Measurements from ENCODE around the gene ERRFI1. TPM values are rescaled to one million over a fixed set of nuclear protein-coding genes. Genes with fewer than 3 reads are reported as not detected.

The ERRFI1 gene
- total RNA-seq, 2 donors from 2014 or later: 2.6 to 3.3 TPM

DNA sequence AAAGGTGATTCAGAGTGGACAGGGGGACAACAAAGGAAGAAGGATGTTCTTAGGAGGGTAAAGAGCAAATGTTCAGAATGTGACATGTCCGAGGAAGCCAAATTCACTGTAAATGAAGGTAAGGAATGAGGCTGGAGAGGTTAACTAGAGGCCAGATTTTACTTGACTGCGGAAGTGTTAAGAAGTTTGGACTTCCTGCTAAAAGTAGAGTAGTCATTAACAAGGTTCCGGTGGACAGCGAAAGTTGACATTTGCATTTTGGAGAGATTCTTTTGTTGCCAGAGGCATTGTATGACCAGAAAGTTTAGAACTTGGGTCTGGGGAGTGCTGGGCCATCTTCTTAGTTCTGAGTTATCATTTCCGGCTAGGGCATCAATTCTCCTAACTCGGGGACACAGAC is 7.2 kb upstream of the ERRFI1 start:
- no peak overlapping the region for H3K27ac Mint-ChIP-seq
- no peak for ATAC-seq (replicated peaks in 1 of 2)
- no peaks in the 10 kb centered on the region for H3K4me1 Mint-ChIP-seq (ENCODE audit: low read depth)
- H3K36me3 Mint-ChIP-seq (ENCODE audit: insufficient read depth in 2 of 2): no peaks in the 10 kb centered on the region
- no peak overlapping the region for H3K4me3 Mint-ChIP-seq
- peaks cover 15% of the 10 kb centered on the region for H3K27me3 Mint-ChIP-seq (ENCODE audit: low read depth)
- no peaks in the 10 kb centered on the region for H3K9me3 Mint-ChIP-seq
- no peak for DNase-seq

DNA sequence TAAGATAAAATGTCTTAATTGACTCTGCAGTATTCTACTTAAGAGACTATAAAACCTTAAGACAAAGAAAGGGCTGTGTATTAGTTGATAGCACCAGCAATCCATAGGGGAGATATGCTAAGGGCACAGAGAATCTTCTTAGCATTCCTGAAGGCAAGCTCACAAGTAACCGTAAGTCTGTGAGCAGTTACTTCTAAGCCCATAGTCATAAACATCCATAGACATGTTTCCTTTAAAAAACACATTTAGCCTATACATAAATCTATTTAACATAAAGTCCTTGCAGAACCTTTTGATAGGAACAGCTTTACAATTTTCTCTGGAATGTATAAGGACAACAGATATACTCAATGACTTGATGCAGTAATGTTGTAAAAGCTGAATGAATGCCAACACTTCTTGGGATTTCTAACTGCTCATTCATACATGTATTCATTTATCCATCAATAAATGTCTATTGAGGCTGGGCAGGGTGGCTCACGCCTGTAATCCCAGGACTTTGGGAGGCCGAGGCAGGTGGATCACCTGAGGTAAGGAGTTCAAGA is 6.3 kb upstream of the ERRFI1 start:
- Mint-ChIP-seq H3K4me1 (ENCODE audit: low read depth) (no peaks in the 10 kb centered on the region), H3K9me3 (no peaks in the 10 kb centered on the region), H3K27me3 (ENCODE audit: low read depth) (peaks cover 24% of the 10 kb centered on the region), H3K27ac (no peak overlapping the region), H3K36me3 (ENCODE audit: insufficient read depth in 2 of 2) (no peaks in the 10 kb centered on the region), H3K4me3 (no peak overlapping the region)
- DNase-seq (no peak), ATAC-seq (replicated peaks in 1 of 2) (no peak)

- H3K27me3 Mint-ChIP-seq (ENCODE audit: low read depth): peaks cover 33% of the 10 kb centered on the region
- no peak overlapping the region for H3K4me3 Mint-ChIP-seq
- H3K4me1 Mint-ChIP-seq (ENCODE audit: low read depth): peaks cover 5% of the 10 kb centered on the region
- no peak overlapping the region for H3K27ac Mint-ChIP-seq
- H3K36me3 Mint-ChIP-seq (ENCODE audit: insufficient read depth in 2 of 2): peaks cover 0 to 4% of the 10 kb centered on the region in 2 donors
- peaks cover 0 to 3% of the 10 kb centered on the region in 2 donors for H3K9me3 Mint-ChIP-seq
- ATAC-seq (replicated peaks in 1 of 2) (no peak), DNase-seq (no peak)
Measured at GRCh38 chr1:8031176-8031785, 5.2 kb upstream of the ERRFI1 start.

GRCh38 chr1:8028571-8028910 is 2.4 kb upstream of the ERRFI1 start:
- ATAC-seq (replicated peaks in 1 of 2) (no peak), DNase-seq (no peak)
- peaks cover 5 to 9% of the 10 kb centered on the region in 2 donors for H3K36me3 Mint-ChIP-seq (ENCODE audit: insufficient read depth in 2 of 2)
- H3K9me3 Mint-ChIP-seq: peaks cover 0 to 3% of the 10 kb centered on the region in 2 donors
- H3K27me3 Mint-ChIP-seq (ENCODE audit: low read depth): peaks cover 49% of the 10 kb centered on the region
- H3K27ac Mint-ChIP-seq: no peak overlapping the region
- H3K4me1 Mint-ChIP-seq (ENCODE audit: low read depth): peaks cover 12% of the 10 kb centered on the region
- no peak overlapping the region for H3K4me3 Mint-ChIP-seq

- ATAC-seq (replicated peaks in 1 of 2): no peak
- Mint-ChIP-seq H3K9me3 (peaks cover 0 to 3% of the 10 kb centered on the region in 2 donors), H3K27ac (no peak overlapping the region), H3K36me3 (ENCODE audit: insufficient read depth in 2 of 2) (peaks cover 5 to 9% of the 10 kb centered on the region in 2 donors), H3K4me3 (no peak overlapping the region), H3K4me1 (ENCODE audit: low read depth) (peaks cover 12% of the 10 kb centered on the region), H3K27me3 (ENCODE audit: low read depth) (peaks cover 54% of the 10 kb centered on the region)
- DNase-seq: no peak
Measured at GRCh38 chr1:8027748-8028570, 1.9 kb upstream of the ERRFI1 start.

- no peak for DNase-seq
- H3K4me3 Mint-ChIP-seq: peak overlapping the region; percentile 59 to 69
- H3K4me1 Mint-ChIP-seq (ENCODE audit: low read depth): peaks cover 12% of the 10 kb centered on the region
- peak overlapping the region; percentile 36 for H3K27ac Mint-ChIP-seq
- H3K27me3 Mint-ChIP-seq (ENCODE audit: low read depth): peaks cover 62% of the 10 kb centered on the region
- peaks cover 0 to 3% of the 10 kb centered on the region in 2 donors for H3K9me3 Mint-ChIP-seq
- peaks cover 5 to 9% of the 10 kb centered on the region in 2 donors for H3K36me3 Mint-ChIP-seq (ENCODE audit: insufficient read depth in 2 of 2)
- no peak for ATAC-seq (replicated peaks in 1 of 2)
Measured at GRCh38 chr1:8026976-8027747, 1.1 kb upstream of the ERRFI1 start.

DNA sequence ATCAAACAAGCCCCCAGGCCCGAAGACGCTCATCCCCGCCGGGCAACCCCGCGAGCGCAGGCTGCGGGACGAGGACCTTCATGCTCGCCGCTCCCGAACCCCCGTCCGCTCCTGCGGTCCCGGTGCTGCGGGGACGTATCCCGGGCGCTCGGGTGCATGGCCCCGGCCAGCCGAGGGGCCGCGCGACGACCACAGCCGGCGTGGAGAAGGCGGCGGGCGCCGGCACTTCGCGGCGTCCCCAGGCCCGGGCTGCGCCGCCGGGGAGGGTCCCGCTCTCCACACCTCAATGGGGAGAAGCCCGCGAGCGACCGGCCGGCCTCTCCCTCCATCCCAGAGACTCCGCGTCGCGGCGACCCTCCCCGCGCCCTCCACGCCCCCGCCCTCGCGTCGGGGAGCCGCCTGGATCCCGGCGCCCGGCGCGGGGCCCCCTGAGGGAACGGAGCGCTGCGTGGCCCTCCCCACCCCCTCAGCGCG is 401 bp downstream of the ERRFI1 start:
- peaks cover 0 to 3% of the 10 kb centered on the region in 2 donors for H3K9me3 Mint-ChIP-seq
- peaks cover 5 to 9% of the 10 kb centered on the region in 2 donors for H3K36me3 Mint-ChIP-seq (ENCODE audit: insufficient read depth in 2 of 2)
- H3K27ac Mint-ChIP-seq: peak overlapping the region; percentile 68
- H3K27me3 Mint-ChIP-seq (ENCODE audit: low read depth): peaks cover 69% of the 10 kb centered on the region
- peaks cover 12% of the 10 kb centered on the region for H3K4me1 Mint-ChIP-seq (ENCODE audit: low read depth)
- peak overlapping the region; percentile 84 to 90 for H3K4me3 Mint-ChIP-seq
- peak; percentile 42 to 44 for ATAC-seq (replicated peaks in 1 of 2)
- peak; percentile 12 to 36 for DNase-seq

DNA sequence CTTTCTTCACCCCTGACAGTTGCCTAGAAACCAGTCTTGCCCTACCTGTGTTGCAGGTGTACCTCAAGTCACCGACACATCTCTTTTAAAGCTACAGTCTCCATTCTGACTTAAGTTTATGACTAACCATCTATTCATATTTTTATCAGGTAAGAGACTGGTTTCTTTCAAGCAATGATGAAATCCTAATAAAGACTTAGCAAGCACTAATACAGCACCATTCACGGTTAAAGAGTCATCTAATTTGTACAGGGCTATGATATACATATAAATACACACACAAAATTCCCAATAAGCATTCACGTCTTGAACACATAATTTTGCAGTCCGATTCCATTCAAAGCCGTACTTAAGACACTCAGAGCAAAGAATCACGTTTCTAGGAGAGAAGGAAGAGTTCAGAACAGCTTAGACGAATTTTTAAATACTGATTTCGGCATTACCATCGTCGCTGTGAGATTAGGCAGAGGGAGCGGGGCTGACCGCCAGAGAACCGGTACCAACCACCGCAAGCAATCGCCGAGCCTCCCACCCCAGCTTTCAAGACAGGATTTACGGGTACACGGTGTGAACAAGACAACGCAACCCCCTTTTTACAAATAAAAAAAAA is 943 bp downstream of the ERRFI1 start:
- H3K27ac Mint-ChIP-seq: peak overlapping the region; percentile 68
- peaks cover 0 to 3% of the 10 kb centered on the region in 2 donors for H3K9me3 Mint-ChIP-seq
- ATAC-seq (replicated peaks in 1 of 2) (no peak), DNase-seq (no peak)
- H3K4me3 Mint-ChIP-seq: peak overlapping the region; percentile 84 to 90
- peaks cover 12% of the 10 kb centered on the region for H3K4me1 Mint-ChIP-seq (ENCODE audit: low read depth)
- H3K36me3 Mint-ChIP-seq (ENCODE audit: insufficient read depth in 2 of 2): peaks cover 5 to 9% of the 10 kb centered on the region in 2 donors
- H3K27me3 Mint-ChIP-seq (ENCODE audit: low read depth): peaks cover 69% of the 10 kb centered on the region

DNA sequence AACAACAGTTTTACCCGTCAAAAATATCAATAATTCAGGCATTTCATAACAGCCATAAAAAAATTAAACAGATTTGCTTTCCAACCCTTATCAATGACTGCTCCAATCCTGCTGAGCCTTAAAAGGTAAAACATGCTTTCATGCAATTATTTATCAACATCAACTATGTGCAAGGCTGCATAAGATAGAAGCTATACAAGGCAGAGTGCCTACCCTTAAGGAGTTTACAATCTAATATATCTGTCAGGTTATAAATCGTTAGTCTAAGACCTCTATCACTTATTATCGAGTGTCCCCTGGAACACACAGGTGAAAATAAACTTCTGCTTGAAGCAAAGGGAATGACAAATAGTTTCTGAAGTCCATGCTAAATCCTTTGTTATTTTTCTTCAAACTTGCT is 1.8 kb downstream of the ERRFI1 start:
- no peak for ATAC-seq (replicated peaks in 1 of 2)
- Mint-ChIP-seq H3K27ac (no peak overlapping the region), H3K27me3 (ENCODE audit: low read depth) (peaks cover 69% of the 10 kb centered on the region), H3K4me1 (ENCODE audit: low read depth) (peaks cover 12% of the 10 kb centered on the region), H3K4me3 (no peak overlapping the region), H3K9me3 (peaks cover 0 to 3% of the 10 kb centered on the region in 2 donors), H3K36me3 (ENCODE audit: insufficient read depth in 2 of 2) (peaks cover 5 to 9% of the 10 kb centered on the region in 2 donors)
- DNase-seq: no peak

- peaks cover 5 to 9% of the 10 kb centered on the region in 2 donors for H3K36me3 Mint-ChIP-seq (ENCODE audit: insufficient read depth in 2 of 2)
- H3K27ac Mint-ChIP-seq: no peak overlapping the region
- H3K9me3 Mint-ChIP-seq: peaks cover 0 to 3% of the 10 kb centered on the region in 2 donors
- no peak overlapping the region for H3K4me3 Mint-ChIP-seq
- ATAC-seq (replicated peaks in 1 of 2) (no peak), DNase-seq (no peak)
- H3K27me3 Mint-ChIP-seq (ENCODE audit: low read depth): peaks cover 69% of the 10 kb centered on the region
- peaks cover 12% of the 10 kb centered on the region for H3K4me1 Mint-ChIP-seq (ENCODE audit: low read depth)
Measured at GRCh38 chr1:8023995-8024313, 2.2 kb downstream of the ERRFI1 start.

DNA sequence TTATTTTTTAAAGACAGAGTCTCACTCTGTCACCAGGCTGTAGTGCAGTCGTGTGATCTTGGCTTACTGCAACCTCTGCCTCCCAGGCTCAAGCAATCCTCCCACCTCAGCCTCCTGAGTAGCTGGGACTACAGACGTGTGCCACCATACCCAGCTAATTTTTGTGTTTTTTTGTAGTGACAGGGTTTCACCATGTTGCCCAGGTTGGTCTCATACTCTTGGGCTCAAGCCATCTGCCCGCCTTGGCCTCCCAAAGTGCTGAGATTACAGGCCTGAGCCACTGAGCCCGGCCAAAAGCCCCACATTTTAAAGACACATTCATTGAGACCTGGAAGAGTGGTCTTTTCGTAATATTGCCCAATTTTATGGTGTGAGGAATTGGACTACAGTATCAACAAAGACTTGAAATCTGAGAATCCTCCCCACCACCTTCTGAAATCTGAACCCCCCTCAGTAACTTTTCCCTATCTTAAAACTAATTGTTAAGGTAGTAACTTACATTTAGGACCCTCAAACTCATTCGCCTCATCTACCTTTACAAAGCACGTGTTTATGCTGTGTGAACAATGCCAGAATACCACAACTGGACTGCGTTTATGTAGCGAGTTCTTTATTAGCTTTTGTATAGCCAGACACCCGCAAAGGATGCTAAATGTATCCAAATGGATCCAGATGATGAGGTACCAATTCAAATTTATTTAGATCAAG is 2.7 kb downstream of the ERRFI1 start:
- Mint-ChIP-seq H3K27ac (no peak overlapping the region), H3K27me3 (ENCODE audit: low read depth) (peaks cover 69% of the 10 kb centered on the region), H3K9me3 (peaks cover 0 to 3% of the 10 kb centered on the region in 2 donors), H3K4me1 (ENCODE audit: low read depth) (peaks cover 12% of the 10 kb centered on the region), H3K36me3 (ENCODE audit: insufficient read depth in 2 of 2) (peaks cover 5 to 9% of the 10 kb centered on the region in 2 donors), H3K4me3 (no peak overlapping the region)
- ATAC-seq (replicated peaks in 1 of 2) (no peak), DNase-seq (no peak)
